Mesodermal cell (in vitro differentiated cells): ENCODE results near the gene PDZD2.
"Not testable (repeated sequence)": the region's sequence is repeated elsewhere in the genome, so short reads cannot be mapped to it uniquely, and the experiment has no call there.

Experiments used
- H3K27ac ChIP-seq: 2 replicates; pipeline ENCODE4 v1.7.0; 2013; ENCODE audit warnings: mild to moderate bottlenecking, low read depth, low read length, moderate library complexity; ENCODE audit not compliant: severe bottlenecking
- H3K36me3 ChIP-seq: 2 replicates; pipeline ENCODE4 v1.7.1; 2013; ENCODE audit warnings: mild to moderate bottlenecking, low read length, moderate library complexity; ENCODE audit not compliant: control insufficient read depth, insufficient read depth
- H3K4me1 ChIP-seq: one replicate; pipeline ENCODE4 v1.7.1; 2013; ENCODE audit warnings: mild to moderate bottlenecking, low read length; ENCODE audit not compliant: insufficient read depth, control insufficient read depth, poor library complexity, severe bottlenecking
- H3K4me3 ChIP-seq: 2 replicates; pipeline ENCODE4 v1.7.0; 2013; ENCODE audit warnings: low read length, control low read depth, mild to moderate bottlenecking; ENCODE audit not compliant: insufficient read depth, poor library complexity, severe bottlenecking; ENCODE audit errors: extremely low read depth
- H3K9me3 ChIP-seq: 2 replicates; pipeline ENCODE4 v1.7.1; 2013; ENCODE audit warnings: mild to moderate bottlenecking, low read length, moderate library complexity; ENCODE audit not compliant: control insufficient read depth
- WGBS, 2 experiments: methylation state at CpG; one replicate each; pipeline ENCODE4 v1.1.5; 2013; ENCODE audit warnings: missing lambda C conversion rate in 2 of 2; ENCODE audit not compliant: insufficient coverage in 2 of 2; 5-methylcytosine and 5-hydroxymethylcytosine counted together

Gene PDZD2

DNA sequence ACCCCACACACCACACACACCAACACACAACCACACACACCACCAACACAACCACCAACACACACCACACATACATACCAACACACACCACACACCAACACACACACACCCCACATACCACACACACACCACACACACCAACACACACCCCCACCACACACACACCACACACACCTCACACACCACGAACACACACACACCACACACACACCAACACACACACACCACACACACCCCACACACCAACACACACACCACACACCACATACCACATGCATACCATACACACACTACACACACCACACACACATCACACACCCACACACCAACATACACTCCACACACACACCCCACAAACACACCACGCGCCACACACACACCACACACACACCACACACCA is 363.8 kb downstream of the PDZD2 start:
- Histone ChIP-seq H3K36me3 (no peaks in the 10 kb centered on the region), H3K4me3 (no peak overlapping the region), H3K27ac (no peak overlapping the region), H3K9me3 (no peaks in the 10 kb centered on the region), H3K4me1 (no peaks in the 10 kb centered on the region)
- WGBS, 2 experiments: 42 to 75% methylated on average over 1 to 2 of the region's 3 CpGs

DNA sequence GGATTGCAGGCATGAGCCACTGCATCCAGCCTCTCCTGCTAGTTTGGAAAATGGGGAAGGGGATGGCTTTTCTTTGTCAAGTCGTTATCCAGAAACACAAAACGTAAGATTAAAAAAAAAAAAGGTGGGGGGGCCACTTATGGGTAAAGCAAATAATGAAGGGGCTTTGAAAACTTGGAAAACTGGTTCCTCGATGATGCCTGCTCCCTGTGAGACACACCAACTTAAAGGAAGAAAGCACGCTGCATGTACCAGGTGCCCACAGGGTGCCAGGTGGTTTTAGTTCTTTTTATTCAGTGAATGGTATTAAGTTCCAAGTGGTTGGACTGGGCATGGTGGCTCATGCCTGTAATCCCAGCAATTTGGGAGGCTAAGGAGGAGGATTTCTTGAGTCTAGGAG is 365.1 kb downstream of the PDZD2 start:
- H3K36me3 ChIP-seq: no peaks in the 10 kb centered on the region
- no peaks in the 10 kb centered on the region for H3K9me3 ChIP-seq
- no peaks in the 10 kb centered on the region for H3K4me1 ChIP-seq
- H3K27ac ChIP-seq: no peak overlapping the region
- 88 to 92% methylated on average over 4 of the region's 4 CpGs for WGBS, 2 experiments
- H3K4me3 ChIP-seq: no peak overlapping the region

GRCh38 chr5:32004404-32004803 is 365.5 kb downstream of the PDZD2 start:
- Histone ChIP-seq H3K9me3 (no peaks in the 10 kb centered on the region), H3K36me3 (no peaks in the 10 kb centered on the region), H3K4me3 (no peak overlapping the region), H3K4me1 (no peaks in the 10 kb centered on the region), H3K27ac (no peak overlapping the region)
- 90 to 100% methylated on average over 1 to 2 of the region's 3 CpGs for WGBS, 2 experiments

- H3K4me3 ChIP-seq: no peak overlapping the region
- no peaks in the 10 kb centered on the region for H3K36me3 ChIP-seq
- H3K9me3 ChIP-seq: no peaks in the 10 kb centered on the region
- no peaks in the 10 kb centered on the region for H3K4me1 ChIP-seq
- H3K27ac ChIP-seq: no peak overlapping the region
- WGBS, 2 experiments: 82 to 91% methylated on average over 8 to 9 of the region's 9 CpGs
Measured at GRCh38 chr5:32008746-32009145, 369.8 kb downstream of the PDZD2 start.

DNA sequence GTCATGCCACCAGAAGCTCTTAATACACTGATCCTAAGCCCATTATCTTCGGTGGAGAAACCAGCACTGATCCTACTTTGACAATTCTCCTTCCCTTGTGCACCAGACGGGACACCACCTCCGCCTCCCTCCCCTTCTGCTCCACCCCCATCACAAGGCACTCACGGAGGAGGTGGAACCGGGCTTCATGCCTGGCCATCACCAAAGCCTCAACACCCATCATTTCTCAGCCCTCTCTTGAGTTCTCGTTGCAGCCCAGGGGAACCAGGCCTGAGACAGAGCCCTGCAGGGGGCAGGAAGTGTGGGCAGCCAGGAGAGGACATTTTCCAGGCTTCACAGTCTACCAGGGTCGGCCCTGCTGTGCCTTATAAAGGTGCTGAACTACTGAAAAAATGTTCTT is 374.7 kb downstream of the PDZD2 start:
- 17 to 24% methylated on average over 5 of the region's 7 CpGs for WGBS, 2 experiments
- H3K9me3 ChIP-seq: no peaks in the 10 kb centered on the region
- no peak overlapping the region for H3K27ac ChIP-seq
- H3K4me1 ChIP-seq: no peaks in the 10 kb centered on the region
- H3K36me3 ChIP-seq: no peaks in the 10 kb centered on the region
- H3K4me3 ChIP-seq: no peak overlapping the region

GRCh38 chr5:32014096-32014745 is 375.3 kb downstream of the PDZD2 start:
- H3K36me3 ChIP-seq: no peaks in the 10 kb centered on the region
- no peak overlapping the region for H3K4me3 ChIP-seq
- H3K4me1 ChIP-seq: no peaks in the 10 kb centered on the region
- no peak overlapping the region for H3K27ac ChIP-seq
- no peaks in the 10 kb centered on the region for H3K9me3 ChIP-seq
- 43 to 74% methylated on average over 4 to 8 of the region's 10 CpGs for WGBS, 2 experiments

DNA sequence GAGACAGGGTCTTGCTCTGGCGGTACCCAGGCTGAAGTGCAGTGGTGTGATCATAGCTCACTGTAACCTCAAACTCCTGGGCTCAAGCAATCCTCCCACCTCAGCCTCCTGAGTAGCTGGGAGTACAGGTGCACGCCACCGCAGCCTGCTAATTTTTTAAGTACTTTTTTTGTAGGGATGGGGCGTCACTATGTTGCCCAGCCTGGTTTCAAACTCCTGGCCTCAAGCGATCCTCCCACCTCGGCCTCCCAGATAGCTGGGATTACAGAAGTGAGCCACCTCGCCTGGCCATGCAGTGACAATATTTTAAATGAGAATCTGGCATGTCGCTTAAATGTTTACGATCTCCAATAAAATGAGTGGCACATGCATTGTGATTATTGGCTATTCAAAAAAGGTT is 376.3 kb downstream of the PDZD2 start:
- not testable (repeated sequence) for H3K4me1 ChIP-seq, H3K36me3 ChIP-seq, H3K4me3 ChIP-seq, H3K9me3 ChIP-seq, H3K27ac ChIP-seq
- 83 to 95% methylated on average over 7 to 8 of the region's 9 CpGs for WGBS, 2 experiments

DNA sequence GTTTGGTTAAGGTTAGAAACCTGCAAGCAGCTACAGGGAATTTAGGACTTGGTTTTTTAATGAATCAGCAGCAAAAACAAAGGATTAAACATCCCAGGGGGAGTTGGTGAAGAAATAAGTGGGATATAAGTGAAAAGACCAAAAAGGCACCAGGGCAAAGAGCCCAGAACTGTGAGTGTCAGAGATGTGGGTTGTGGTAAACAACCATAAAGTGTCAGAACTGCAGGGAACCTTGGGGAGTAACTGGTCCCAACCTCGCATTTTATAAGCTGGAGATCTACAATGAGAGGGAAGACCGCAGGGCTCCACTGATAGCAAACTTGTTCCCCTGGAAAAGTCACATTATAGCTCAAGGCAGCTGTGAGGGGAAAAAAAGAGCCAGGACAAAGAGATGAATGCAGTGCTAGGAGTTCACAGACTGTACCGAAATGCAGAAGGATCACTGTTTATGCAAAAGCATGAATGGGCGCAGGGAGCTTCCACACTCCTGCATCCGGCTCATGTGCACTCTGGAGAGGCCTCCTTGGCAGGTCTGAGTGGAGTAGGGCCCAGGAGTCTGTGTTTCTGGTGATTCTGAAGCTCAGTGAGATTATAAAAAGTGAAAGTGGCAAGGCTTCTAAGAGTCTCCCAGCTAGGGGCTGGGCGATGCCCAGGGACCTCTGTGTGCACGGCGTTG is 378.9 kb downstream of the PDZD2 start:
- H3K36me3 ChIP-seq: no peaks in the 10 kb centered on the region
- H3K27ac ChIP-seq: no peak overlapping the region
- no peaks in the 10 kb centered on the region for H3K4me1 ChIP-seq
- WGBS, 2 experiments: 79 to 92% methylated on average over 4 to 8 of the region's 8 CpGs
- H3K4me3 ChIP-seq: no peak overlapping the region
- no peaks in the 10 kb centered on the region for H3K9me3 ChIP-seq

- 89 to 91% methylated on average over 11 to 14 of the region's 14 CpGs for WGBS, 2 experiments
- no peaks in the 10 kb centered on the region for H3K4me1 ChIP-seq
- H3K4me3 ChIP-seq: no peak overlapping the region
- no peaks in the 10 kb centered on the region for H3K36me3 ChIP-seq
- no peaks in the 10 kb centered on the region for H3K9me3 ChIP-seq
- no peak overlapping the region for H3K27ac ChIP-seq
Measured at GRCh38 chr5:32018476-32019436, 379.8 kb downstream of the PDZD2 start.

DNA sequence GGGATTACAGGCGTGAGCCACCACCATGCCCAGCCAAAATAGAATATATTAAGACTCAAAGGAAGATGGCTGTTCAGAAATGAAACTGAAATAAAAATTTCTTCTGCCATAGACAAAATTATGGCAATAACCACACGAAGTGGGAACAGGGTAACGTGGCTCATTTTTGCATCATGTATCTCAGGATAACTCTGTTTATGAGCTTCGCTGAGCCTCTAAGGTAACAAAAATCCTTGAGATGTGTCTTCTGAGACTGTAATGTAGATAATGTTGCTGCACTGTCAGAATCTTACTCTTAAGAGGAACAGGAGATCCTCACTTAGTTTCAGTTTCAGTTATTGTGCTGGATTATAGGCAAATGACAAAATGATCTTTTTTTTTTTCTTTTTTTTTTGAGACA is 381.3 kb downstream of the PDZD2 start:
- Histone ChIP-seq H3K9me3 (no peaks in the 10 kb centered on the region), H3K4me1 (no peaks in the 10 kb centered on the region), H3K36me3 (no peaks in the 10 kb centered on the region), H3K27ac (no peak overlapping the region), H3K4me3 (no peak overlapping the region)
- 92 to 94% methylated on average over 3 of the region's 4 CpGs for WGBS, 2 experiments
